H1 (cell line): ENCODE data around the gene CELA2A.

Source experiments
- CEBPB ChIP-seq: IDR thresholded peaks from 2 replicates; pipeline ENCODE4 v1.6.1; 2012; ENCODE audit warnings: low read depth, low read length
- JUN ChIP-seq: IDR thresholded peaks from 2 replicates; pipeline ENCODE4 v1.6.1; 2011; ENCODE audit warnings: low read depth, mild to moderate bottlenecking, improper control_type of control experiment, low read length
- POLR2A ChIP-seq, 2 experiments: IDR thresholded peaks; 1 replicate in 1 of 2; 2 replicates in 1 of 2; pipeline ENCODE4 v1.6.1; 2011; ENCODE audit warnings: low read depth in 2 of 2, low read length in 2 of 2, mild to moderate bottlenecking in 2 of 2; ENCODE audit errors: control extremely low read depth in 1 of 2
- SP1 ChIP-seq: IDR thresholded peaks from 2 replicates; pipeline ENCODE4 v1.6.1; 2011; ENCODE audit warnings: low read depth, low read length
- TF ChIP-seq, protein P1 (sequence below), 3 experiments: IDR thresholded peaks; 1 replicate in 2 of 3; 2 replicates in 1 of 3; pipeline versions ENCODE4 v1.5.1 to v1.6.1; 2011; ENCODE audit warnings: low read length in 3 of 3, mild to moderate bottlenecking in 3 of 3, inconsistent platforms in 2 of 3, low read depth in 1 of 3, moderate library complexity in 1 of 3; ENCODE audit not compliant: insufficient read depth in 1 of 3; ENCODE audit errors: control extremely low read depth in 1 of 3

DNA sequence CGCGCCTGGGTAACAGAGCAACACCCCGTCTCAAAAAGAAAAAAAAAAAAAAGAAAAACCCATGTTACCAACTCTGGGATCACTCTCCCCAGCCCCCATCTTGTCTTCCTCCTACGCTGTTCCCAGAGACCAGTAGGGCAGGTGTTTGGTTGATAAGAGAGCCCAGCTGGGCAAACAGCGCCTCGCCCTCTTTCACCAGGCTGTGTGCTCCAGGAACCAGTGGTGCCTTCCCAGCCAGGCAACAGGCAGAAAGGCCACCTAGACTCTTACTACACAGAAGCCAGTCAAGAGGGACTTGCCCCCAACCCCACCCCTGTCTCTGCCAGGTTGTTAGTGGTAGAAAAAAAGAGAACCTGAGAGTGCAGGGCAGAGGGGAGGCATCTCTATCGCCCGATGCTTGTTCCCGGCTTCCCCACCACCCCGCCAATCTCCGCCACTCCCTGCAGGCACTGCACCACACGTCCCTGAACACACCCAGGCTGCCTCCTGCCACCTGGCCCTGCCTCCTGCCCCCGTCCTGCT lies 32.3 kb upstream of the CELA2A start:
- no peak for TF ChIP-seq POLR2A (IDR thresholded peaks at IDR 0.05; ENCODE audit: control extremely low read depth in 1 of 2, low read depth in 2 of 2, low read length in 2 of 2)
- TF ChIP-seq SP1, result no peak
- TF ChIP-seq CEBPB, result no peak
- TF ChIP-seq, protein P1, sequence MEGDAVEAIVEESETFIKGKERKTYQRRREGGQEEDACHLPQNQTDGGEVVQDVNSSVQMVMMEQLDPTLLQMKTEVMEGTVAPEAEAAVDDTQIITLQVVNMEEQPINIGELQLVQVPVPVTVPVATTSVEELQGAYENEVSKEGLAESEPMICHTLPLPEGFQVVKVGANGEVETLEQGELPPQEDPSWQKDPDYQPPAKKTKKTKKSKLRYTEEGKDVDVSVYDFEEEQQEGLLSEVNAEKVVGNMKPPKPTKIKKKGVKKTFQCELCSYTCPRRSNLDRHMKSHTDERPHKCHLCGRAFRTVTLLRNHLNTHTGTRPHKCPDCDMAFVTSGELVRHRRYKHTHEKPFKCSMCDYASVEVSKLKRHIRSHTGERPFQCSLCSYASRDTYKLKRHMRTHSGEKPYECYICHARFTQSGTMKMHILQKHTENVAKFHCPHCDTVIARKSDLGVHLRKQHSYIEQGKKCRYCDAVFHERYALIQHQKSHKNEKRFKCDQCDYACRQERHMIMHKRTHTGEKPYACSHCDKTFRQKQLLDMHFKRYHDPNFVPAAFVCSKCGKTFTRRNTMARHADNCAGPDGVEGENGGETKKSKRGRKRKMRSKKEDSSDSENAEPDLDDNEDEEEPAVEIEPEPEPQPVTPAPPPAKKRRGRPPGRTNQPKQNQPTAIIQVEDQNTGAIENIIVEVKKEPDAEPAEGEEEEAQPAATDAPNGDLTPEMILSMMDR (IDR thresholded peaks at IDR 0.05; ENCODE audit: control extremely low read depth in 1 of 3, insufficient read depth in 1 of 3, low read depth in 1 of 3, low read length in 3 of 3), result no peak
- no peak for TF ChIP-seq JUN
